HEK293T (cell line): Measurements from ENCODE around the gene RANBP9.

Experiments used
- CTCF ChIA-PET: fragments of 350-600 bp; formaldehyde crosslinking; extraction: SDS; loops from one replicate; lab custom pipeline; 2021; ENCODE audit warnings: antibody characterized with exemption, inconsistent platforms; lab: Yijun Ruan, JAX
- POLR2A ChIA-PET: fragments of 350-600 bp; formaldehyde crosslinking; extraction: SDS; loops from one replicate; lab custom pipeline; 2020; ENCODE audit warnings: antibody characterized with exemption, inconsistent platforms; lab: Yijun Ruan, JAX
- DNase-seq: peaks from one replicate; pipeline ENCODE4 v3.0.0; 2012; ENCODE audit warnings: mixed read lengths; ENCODE audit errors: extremely low spot score
- ARNT ChIP-seq: fragments of 450-650 bp; IDR thresholded peaks from 2 replicates; pipeline ENCODE4 v1.6.1; 2017; ENCODE audit warnings: mild to moderate bottlenecking
- BHLHE40 ChIP-seq: fragments of 450-650 bp; IDR thresholded peaks from 2 replicates; pipeline ENCODE4 v1.6.1; 2016; ENCODE audit warnings: mild to moderate bottlenecking, moderate library complexity, borderline replicate concordance
- CTBP1 ChIP-seq: fragments of 450-650 bp; IDR thresholded peaks from 2 replicates; pipeline ENCODE4 v1.6.1; 2016; ENCODE audit warnings: borderline replicate concordance
- ELF4 ChIP-seq: fragments of 450-650 bp; IDR thresholded peaks from 2 replicates; pipeline ENCODE4 v1.6.1; 2017; ENCODE audit warnings: antibody characterized with exemption
- FOXA1 ChIP-seq: fragments of 450-650 bp; IDR thresholded peaks from 2 replicates; pipeline ENCODE4 v1.6.1; 2016; ENCODE audit warnings: mild to moderate bottlenecking
- FOXK2 ChIP-seq: fragments of 450-650 bp; IDR thresholded peaks from 2 replicates; pipeline ENCODE4 v1.6.1; 2016; ENCODE audit warnings: mild to moderate bottlenecking
- FOXM1 ChIP-seq: fragments of 450-650 bp; IDR thresholded peaks from 2 replicates; pipeline ENCODE4 v1.6.1; 2017; ENCODE audit warnings: mild to moderate bottlenecking, borderline replicate concordance
- HDGF ChIP-seq: fragments of 450-650 bp; IDR thresholded peaks from 2 replicates; pipeline ENCODE4 v1.6.1; 2017; ENCODE audit warnings: antibody characterized with exemption, borderline replicate concordance
- L3MBTL2 ChIP-seq: fragments of 450-650 bp; conservative IDR thresholded peaks from 2 replicates; pipeline ENCODE4 v1.6.1; 2016; ENCODE audit warnings: mild to moderate bottlenecking
- LEF1 ChIP-seq: fragments of 450-650 bp; IDR thresholded peaks from 2 replicates; pipeline ENCODE4 v1.6.1; 2017; ENCODE audit warnings: mild to moderate bottlenecking, borderline replicate concordance
- NFRKB ChIP-seq: fragments of 450-650 bp; IDR thresholded peaks from 2 replicates; pipeline ENCODE4 v1.6.1; 2016; ENCODE audit warnings: mild to moderate bottlenecking, moderate library complexity
- PKNOX1 ChIP-seq: fragments of 450-650 bp; IDR thresholded peaks from 2 replicates; pipeline ENCODE4 v1.6.1; 2016
- SP1 ChIP-seq: fragments of 450-650 bp; IDR thresholded peaks from 2 replicates; pipeline ENCODE4 v1.6.1; 2017
- SUZ12 ChIP-seq: fragments of 450-650 bp; IDR thresholded peaks from 2 replicates; pipeline ENCODE4 v1.6.1; 2016; ENCODE audit warnings: mild to moderate bottlenecking
- TARDBP ChIP-seq: fragments of 450-650 bp; IDR thresholded peaks from 2 replicates; pipeline ENCODE4 v1.6.1; 2016
- ZNF384 ChIP-seq: fragments of 450-650 bp; IDR thresholded peaks from 2 replicates; pipeline ENCODE4 v1.6.1; 2016

RANBP9 gene

DNA sequence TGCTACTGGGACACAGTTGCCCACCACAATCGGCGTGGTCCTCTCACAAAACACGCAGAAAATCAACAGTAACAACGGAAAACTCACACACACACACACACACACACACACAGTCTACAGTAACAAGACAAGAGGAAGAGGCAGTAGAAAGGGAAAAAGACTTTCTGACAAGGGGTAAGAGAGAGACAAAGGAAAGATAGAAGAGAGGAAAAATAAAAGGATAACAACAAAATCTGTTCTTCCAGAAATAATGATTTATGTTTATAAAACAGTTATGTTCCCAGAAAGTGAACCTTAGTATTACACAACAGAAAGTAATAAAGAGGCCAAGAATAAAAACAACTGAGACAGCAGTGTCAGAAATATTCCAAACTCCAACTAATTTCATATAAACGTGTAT is 2.9 kb downstream of the RANBP9 start:
- TF ChIP-seq L3MBTL2 (no peak), LEF1 (no peak), ELF4 (no peak), FOXA1 (no peak), TARDBP (no peak), NFRKB (no peak), FOXM1 (no peak), SP1 (no peak), ARNT (no peak), BHLHE40 (no peak), PKNOX1 (no peak), CTBP1 (no peak), FOXK2 (no peak), SUZ12 (no peak), HDGF (no peak), ZNF384 (no peak)
- ChIA-PET POLR2A (interaction anchor here (1.5 to 3.4 kb wide), 2 partner anchors 93 to 134 kb away, joined by 5 to 27 read pairs; partner anchors contain the start of genes NOL7 and SIRT5), CTCF (interaction anchor here (0.5 kb wide), 1 partner anchor 96 kb away, joined by 4 read pairs; no protein-coding TSS in a partner anchor)
- DNase-seq = no peak

DNA sequence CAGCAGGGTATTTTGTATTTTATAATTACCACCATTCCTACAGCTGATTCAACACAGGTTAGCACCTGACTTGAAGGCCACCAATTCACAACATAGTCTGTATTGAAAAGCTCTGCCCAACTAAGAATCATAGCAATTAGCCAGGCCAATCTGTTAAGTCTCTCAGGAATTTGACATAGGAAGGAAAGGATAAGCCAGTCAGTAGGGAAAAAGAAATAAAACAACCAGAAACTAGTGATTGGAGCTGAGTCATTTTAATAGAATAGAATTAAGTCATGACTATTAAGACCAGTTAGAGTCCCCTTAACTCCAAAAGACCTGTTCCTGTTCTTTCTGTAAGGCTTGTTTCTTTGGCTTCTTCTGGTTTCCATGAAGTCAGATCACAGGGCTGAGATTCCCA is 8.1 kb downstream of the RANBP9 start:
- ChIA-PET CTCF (interaction anchor here (0.5 kb wide), 1 partner anchor 91 kb away, joined by 3 read pairs; no protein-coding TSS in a partner anchor), POLR2A (no interaction called here)

GRCh38 chr6:13702809-13703302 is 8.8 kb downstream of the RANBP9 start:
- no peak for TF ChIP-seq SP1
- no peak for TF ChIP-seq ELF4
- no peak for TF ChIP-seq L3MBTL2
- TF ChIP-seq NFRKB = no peak
- TF ChIP-seq LEF1 = no peak
- no peak for TF ChIP-seq ARNT
- no peak for TF ChIP-seq CTBP1
- no peak for TF ChIP-seq ZNF384
- no peak for TF ChIP-seq SUZ12
- TF ChIP-seq BHLHE40 = no peak
- no peak for TF ChIP-seq TARDBP
- no peak for TF ChIP-seq FOXM1
- no peak for TF ChIP-seq FOXK2
- no peak for TF ChIP-seq HDGF
- TF ChIP-seq FOXA1 = no peak
- no peak for TF ChIP-seq PKNOX1
- ChIA-PET POLR2A (no interaction called here), CTCF (no interaction called here)
- no peak for DNase-seq

More for the DNA sequence above, 8.1 kb downstream of the RANBP9 start:
- no peak for DNase-seq
- TF ChIP-seq PKNOX1 (no peak), NFRKB (no peak), BHLHE40 (no peak), ARNT (no peak), LEF1 (no peak), L3MBTL2 (no peak), SP1 (no peak), HDGF (no peak), ELF4 (no peak), CTBP1 (no peak), FOXK2 (no peak), FOXM1 (no peak), ZNF384 (no peak), SUZ12 (no peak), FOXA1 (no peak), TARDBP (no peak)

GRCh38 chr6:13700232-13700631 is 11.4 kb downstream of the RANBP9 start:
- no peak for DNase-seq
- ChIA-PET CTCF (interaction anchor here (1.4 kb wide), 1 partner anchor 9 kb away, joined by 4 read pairs; no protein-coding TSS in a partner anchor), POLR2A (interaction anchor here (2.0 kb wide), 1 partner anchor 85 kb away, joined by 7 read pairs; the partner anchor contains the start of gene NOL7)
- no peak for TF ChIP-seq SUZ12
- TF ChIP-seq SP1 = no peak
- no peak for TF ChIP-seq L3MBTL2
- TF ChIP-seq FOXM1 = no peak
- no peak for TF ChIP-seq BHLHE40
- TF ChIP-seq FOXA1 = no peak
- no peak for TF ChIP-seq HDGF
- TF ChIP-seq ZNF384 = no peak
- TF ChIP-seq ELF4 = no peak
- no peak for TF ChIP-seq ARNT
- TF ChIP-seq NFRKB = no peak
- TF ChIP-seq FOXK2 = no peak

DNA sequence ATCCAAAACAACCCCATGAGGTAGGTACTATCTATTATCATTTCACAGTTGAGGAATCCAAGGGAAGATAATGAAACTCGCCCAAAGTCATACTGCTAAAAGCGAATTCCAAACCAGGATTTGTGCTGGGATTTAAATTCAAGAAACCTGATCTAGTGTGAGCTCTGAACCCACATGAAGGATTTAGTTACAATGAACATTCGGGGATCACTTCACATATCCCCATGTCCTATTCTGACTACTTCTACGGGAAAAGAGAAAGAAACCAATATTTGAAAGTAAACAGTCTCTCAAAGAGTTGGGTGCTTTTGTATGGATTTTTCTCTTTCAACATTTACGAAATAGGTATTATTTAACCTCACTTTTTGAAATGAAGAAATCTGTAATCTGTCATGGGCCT is 12.9 kb downstream of the RANBP9 start:
- TF ChIP-seq L3MBTL2 = no peak
- ChIA-PET CTCF (no interaction called here), POLR2A (no interaction called here)
- DNase-seq = no peak

- no peak for DNase-seq
- POLR2A ChIA-PET = no interaction called here
- CTCF ChIA-PET = no interaction called here
- no peak for TF ChIP-seq ZNF384
- no peak for TF ChIP-seq ARNT
- no peak for TF ChIP-seq ELF4
- no peak for TF ChIP-seq FOXK2
- no peak for TF ChIP-seq SUZ12
- no peak for TF ChIP-seq LEF1
- TF ChIP-seq FOXA1 = no peak
- TF ChIP-seq SP1 = no peak
- no peak for TF ChIP-seq BHLHE40
- TF ChIP-seq L3MBTL2 = no peak
- TF ChIP-seq CTBP1 = no peak
- no peak for TF ChIP-seq PKNOX1
- TF ChIP-seq FOXM1 = no peak
- TF ChIP-seq HDGF = no peak
- no peak for TF ChIP-seq NFRKB
Observed at GRCh38 chr6:13697857-13698256, 13.8 kb downstream of the RANBP9 start.
